ENCODE results near the gene DYNC2H1. TPM values are rescaled to one million over a fixed set of nuclear protein-coding genes. Genes with fewer than 3 reads are reported as not detected.

Gene DYNC2H1
- total RNA-seq, 2 donors from 2014 or later: 18.1 to 18.2 TPM

GRCh38 chr11:103480421-103480820, 371.2 kb downstream of the DYNC2H1 start:
- 61% methylated on average over 4 of the region's 4 CpGs for WGBS
- no peak for DNase-seq (ENCODE audit: low spot score)
- no peak overlapping the region for H3K27ac ChIP-seq

GRCh38 chr11:103483996-103484395, 374.8 kb downstream of the DYNC2H1 start:
- Histone ChIP-seq H3K36me3 (no peaks in the 10 kb centered on the region), H3K9me3 (no peaks in the 10 kb centered on the region), H3K4me3 (no peak overlapping the region), H3K4me1 (replicated peaks) (no peaks in the 10 kb centered on the region), H3K27me3 (replicated peaks; ENCODE audit: insufficient read depth) (no peaks in the 10 kb centered on the region), H3K27ac (no peak overlapping the region)
- TF ChIP-seq CTCF (IDR thresholded peaks at IDR 0.05) (no peak), POLR2A (IDR thresholded peaks at IDR 0.05) (no peak), POLR2AphosphoS5 (IDR thresholded peaks at IDR 0.05) (no peak)
- DNase-seq (ENCODE audit: low spot score): no peak
- intact Hi-C loops (cut with DNase I): no loop called here

More at GRCh38 chr11:103480421-103480820, 371.2 kb downstream of the DYNC2H1 start:
- Histone ChIP-seq H3K9me3 (no peaks in the 10 kb centered on the region), H3K4me1 (replicated peaks) (no peaks in the 10 kb centered on the region), H3K27me3 (replicated peaks; ENCODE audit: insufficient read depth) (no peaks in the 10 kb centered on the region), H3K36me3 (no peaks in the 10 kb centered on the region), H3K4me3 (no peak overlapping the region)
- no peak for TF ChIP-seq POLR2AphosphoS5 (IDR thresholded peaks at IDR 0.05)
- TF ChIP-seq POLR2A (IDR thresholded peaks at IDR 0.05): no peak
- TF ChIP-seq CTCF (IDR thresholded peaks at IDR 0.05): no peak
- intact Hi-C loops (cut with DNase I): no loop called here

- no peak overlapping the region for H3K27ac ChIP-seq
- H3K36me3 ChIP-seq: no peaks in the 10 kb centered on the region
- H3K4me1 ChIP-seq (replicated peaks): no peaks in the 10 kb centered on the region
- intact Hi-C loops (cut with DNase I): no loop called here
- no peaks in the 10 kb centered on the region for H3K9me3 ChIP-seq
- no peaks in the 10 kb centered on the region for H3K27me3 ChIP-seq (replicated peaks; ENCODE audit: insufficient read depth)
- no peak overlapping the region for H3K4me3 ChIP-seq
- TF ChIP-seq POLR2A (IDR thresholded peaks at IDR 0.05): no peak
- no peak for TF ChIP-seq POLR2AphosphoS5 (IDR thresholded peaks at IDR 0.05)
- no peak for TF ChIP-seq CTCF (IDR thresholded peaks at IDR 0.05)
- WGBS: 91% methylated on average over 3 of the region's 3 CpGs
- DNase-seq (ENCODE audit: low spot score): no peak
Observed at GRCh38 chr11:103484545-103484944, 375.3 kb downstream of the DYNC2H1 start.

GRCh38 chr11:103486604-103487003, 377.4 kb downstream of the DYNC2H1 start:
- no peak overlapping the region for H3K4me3 ChIP-seq

More at GRCh38 chr11:103486604-103487003, 377.4 kb downstream of the DYNC2H1 start:
- H3K9me3 ChIP-seq: no peaks in the 10 kb centered on the region
- intact Hi-C loops (cut with DNase I): no loop called here
- no peaks in the 10 kb centered on the region for H3K36me3 ChIP-seq
- DNase-seq (ENCODE audit: low spot score): no peak
- TF ChIP-seq POLR2A (IDR thresholded peaks at IDR 0.05) (no peak), CTCF (IDR thresholded peaks at IDR 0.05) (no peak), POLR2AphosphoS5 (IDR thresholded peaks at IDR 0.05) (no peak)
- WGBS: 82% methylated on average over 5 of the region's 5 CpGs
- no peaks in the 10 kb centered on the region for H3K27me3 ChIP-seq (replicated peaks; ENCODE audit: insufficient read depth)
- no peaks in the 10 kb centered on the region for H3K4me1 ChIP-seq (replicated peaks)
- no peak overlapping the region for H3K27ac ChIP-seq

All from prostate gland (tissue), 2 donors.